HCT116 (cell line): Measurements from ENCODE around the gene LEMD1. TPM values are rescaled to one million over a fixed set of nuclear protein-coding genes. Genes with fewer than 3 reads are reported as not detected.

Experiments used
- ATAC-seq: fragments of 200-7000 bp; cut with Tn5 transposase; 2 replicates; pipeline ENCODE4 v1.9.1; 2020; ENCODE audit warnings: mild to moderate bottlenecking, moderate library complexity
- BruUV-seq: library from RNA; stranded (reverse); fragments of 400-500 nt; replicated peaks from 2 replicates; lab custom pipeline; 2021; lab: Mats Ljungman, UMichigan
- CTCF ChIA-PET: fragments of 300-600 bp; sonication (Branson Sonifier 250); formaldehyde crosslinking; loops from one replicate; lab custom pipeline; 2021; ENCODE audit warnings: antibody characterized with exemption; lab: Charles Lee
- POLR2A ChIA-PET: fragments of 300-600, 350-600 bp; sonication (Branson Sonifier 250); formaldehyde crosslinking; loops from one replicate; lab custom pipeline; 2021; ENCODE audit warnings: antibody characterized with exemption; lab: Charles Lee
- RAD21 ChIA-PET, 2 experiments: fragments of 300-600 bp; sonication (Branson Sonifier 250); formaldehyde crosslinking; loops; one replicate each; lab custom pipeline; 2023; ENCODE audit warnings: low total read pairs in 2 of 2; ENCODE audit not compliant: uncharacterized antibody in 2 of 2, unreplicated experiment in 2 of 2, low non-redundant PET in 1 of 2; lab: Charles Lee
- DNase-seq: peaks from one replicate; pipeline ENCODE4 v3.0.0-alpha.2; 2010; ENCODE audit warnings: low read depth, low spot score
- H2AFZ ChIP-seq: fragments of 200-600 bp; shearing (Covaris generic), sonication (generic); 2 replicates; pipeline ENCODE4 v1.6.1; 2017; ENCODE audit warnings: low read depth, mixed run types, mixed read lengths, antibody characterized with exemption, low read length; ENCODE audit not compliant: poor library complexity, severe bottlenecking
- H3K27ac ChIP-seq: 2 replicates; pipeline ENCODE4 v1.5.1; 2012; ENCODE audit warnings: low read depth, low read length
- H3K27me3 ChIP-seq: fragments of 200-600 bp; sonication (generic); 2 replicates; pipeline ENCODE4 v1.6.1; 2016; ENCODE audit warnings: mixed run types, low read length, mixed read lengths; ENCODE audit not compliant: insufficient read depth
- H3K36me3 ChIP-seq, 2 experiments: fragments of 200-500 bp in 1 of 2; fragments of 200-600 bp in 1 of 2; sonication (Bioruptor generic) in 1 of 2; sonication (generic) in 1 of 2; 2 replicates each; pipeline versions ENCODE4 v1.5.1 to v1.6.1; 2014 to 2016; ENCODE audit warnings: low read length in 2 of 2, inconsistent platforms in 1 of 2, mixed read lengths in 1 of 2, mixed run types in 1 of 2; ENCODE audit not compliant: insufficient read depth in 2 of 2, control insufficient read depth in 1 of 2
- H3K4me1 ChIP-seq, 2 experiments: fragments of 200-600 bp in 1 of 2; sonication (generic) in 1 of 2; 2 replicates each; pipeline versions ENCODE4 v1.5.1 to v1.6.1; 2012 to 2017; ENCODE audit warnings: low read length in 2 of 2, inconsistent platforms in 1 of 2, mild to moderate bottlenecking in 1 of 2, mixed read lengths in 1 of 2, mixed run types in 1 of 2, moderate library complexity in 1 of 2; ENCODE audit not compliant: insufficient read depth in 2 of 2, control insufficient read depth in 1 of 2
- H3K4me2 ChIP-seq: fragments of 200-600 bp; sonication (generic); 2 replicates; pipeline ENCODE4 v1.6.1; 2017; ENCODE audit warnings: mixed run types, low read length, mixed read lengths
- H3K4me3 ChIP-seq, 2 experiments: fragments of 200-600 bp in 1 of 2; sonication (generic) in 1 of 2; replicated peaks in 1 of 2; 2 replicates each; pipeline ENCODE4 v1.5.1; 2011 to 2016; ENCODE audit warnings: low read length in 2 of 2, control low read depth in 1 of 2, low read depth in 1 of 2, mild to moderate bottlenecking in 1 of 2, mixed read lengths in 1 of 2, mixed run types in 1 of 2
- H3K79me2 ChIP-seq: fragments of 200-600 bp; sonication (generic); 2 replicates; pipeline ENCODE4 v1.6.1; 2017; ENCODE audit warnings: mild to moderate bottlenecking, mixed run types, low read length, moderate library complexity, mixed read lengths; ENCODE audit not compliant: insufficient read depth
- H3K9ac ChIP-seq: fragments of 200-600 bp; sonication (generic); 2 replicates; pipeline ENCODE4 v1.6.1; 2016; ENCODE audit warnings: low read length, mixed read lengths
- H3K9me2 ChIP-seq: fragments of 200-600 bp; sonication (generic), shearing (Covaris generic); 2 replicates; pipeline ENCODE4 v1.6.1; 2017; ENCODE audit warnings: mixed run types, mild to moderate bottlenecking, moderate library complexity; ENCODE audit not compliant: insufficient read depth
- H3K9me3 ChIP-seq, 2 experiments: fragments of 200-500 bp in 1 of 2; fragments of 200-600 bp in 1 of 2; sonication (Bioruptor generic) in 1 of 2; sonication (generic) in 1 of 2; 2 replicates each; pipeline ENCODE4 v1.6.1; 2014 to 2017; ENCODE audit warnings: low read length in 2 of 2, mixed read lengths in 2 of 2, inconsistent platforms in 1 of 2, low read depth in 1 of 2, mild to moderate bottlenecking in 1 of 2, mixed run types in 1 of 2, moderate library complexity in 1 of 2; ENCODE audit not compliant: control insufficient read depth in 1 of 2, insufficient read depth in 1 of 2
- H4K20me1 ChIP-seq: fragments of 200-600 bp; sonication (generic), shearing (Covaris generic); 2 replicates; pipeline ENCODE4 v1.6.1; 2017; ENCODE audit warnings: mixed run types, mild to moderate bottlenecking, moderate library complexity; ENCODE audit not compliant: insufficient read depth
- ATF3 ChIP-seq: IDR thresholded peaks from 2 replicates; pipeline ENCODE4 v1.6.1; 2012
- CEBPB ChIP-seq: IDR thresholded peaks from 2 replicates; pipeline ENCODE4 v1.6.1; 2012; ENCODE audit warnings: low read depth
- CTCF ChIP-seq, 3 experiments: fragments of 200-600 bp in 1 of 3; sonication (generic) in 1 of 3; IDR thresholded peaks in 2 of 3; conservative IDR thresholded peaks in 1 of 3; 2 replicates each; pipeline ENCODE4 v1.5.1; 2012 to 2017; ENCODE audit warnings: low read depth in 2 of 3, low read length in 2 of 3, antibody characterized with exemption in 1 of 3, borderline replicate concordance in 1 of 3, control low read depth in 1 of 3, mild to moderate bottlenecking in 1 of 3, mixed read lengths in 1 of 3, mixed run types in 1 of 3, moderate library complexity in 1 of 3; ENCODE audit not compliant: insufficient read depth in 1 of 3
- EGR1 ChIP-seq: IDR thresholded peaks from 2 replicates; pipeline ENCODE4 v1.6.1; 2012; ENCODE audit warnings: low read depth
- JUND ChIP-seq: IDR thresholded peaks from 2 replicates; pipeline ENCODE4 v1.6.1; 2012
- MAX ChIP-seq: IDR thresholded peaks from 2 replicates; pipeline ENCODE4 v1.6.1; 2012
- RAD21 ChIP-seq: IDR thresholded peaks from 2 replicates; pipeline ENCODE4 v1.6.1; 2012; ENCODE audit warnings: low read depth, mild to moderate bottlenecking
- REST ChIP-seq: IDR thresholded peaks from 2 replicates; pipeline ENCODE4 v1.6.1; 2012; ENCODE audit warnings: low read depth
- SP1 ChIP-seq: IDR thresholded peaks from 2 replicates; pipeline ENCODE4 v1.6.1; 2012; ENCODE audit warnings: low read depth
- SRF ChIP-seq: IDR thresholded peaks from 2 replicates; pipeline ENCODE4 v1.6.1; 2012; ENCODE audit warnings: low read depth
- ZNF274 ChIP-seq: fragments of 200-500 bp; sonication (Bioruptor generic); IDR thresholded peaks from 2 replicates; pipeline ENCODE4 v1.6.1; 2014; ENCODE audit warnings: mild to moderate bottlenecking, low read depth, low read length, inconsistent platforms
- intact Hi-C: fragments of 100-400 bp; cut with micrococcal nuclease; formaldehyde crosslinking; loops from 2 replicates; pipeline ENCODE4 v1.10.0; 2022
- total RNA-seq: library from RNA; stranded (reverse); gene quantifications from one replicate; pipeline ENCODE4 v1.2.1, GENCODE V29; 2021; ENCODE audit not compliant: unreplicated experiment
- TF ChIP-seq, protein P1 (sequence below): IDR thresholded peaks from 2 replicates; pipeline ENCODE4 v1.6.1; 2011; ENCODE audit warnings: mild to moderate bottlenecking, low read length, moderate library complexity; ENCODE audit not compliant: insufficient replicate concordance; ENCODE audit errors: extremely low read depth

The LEMD1 gene
- total RNA-seq, 1 experiment from 2014 or later, result 11.9 TPM

DNA sequence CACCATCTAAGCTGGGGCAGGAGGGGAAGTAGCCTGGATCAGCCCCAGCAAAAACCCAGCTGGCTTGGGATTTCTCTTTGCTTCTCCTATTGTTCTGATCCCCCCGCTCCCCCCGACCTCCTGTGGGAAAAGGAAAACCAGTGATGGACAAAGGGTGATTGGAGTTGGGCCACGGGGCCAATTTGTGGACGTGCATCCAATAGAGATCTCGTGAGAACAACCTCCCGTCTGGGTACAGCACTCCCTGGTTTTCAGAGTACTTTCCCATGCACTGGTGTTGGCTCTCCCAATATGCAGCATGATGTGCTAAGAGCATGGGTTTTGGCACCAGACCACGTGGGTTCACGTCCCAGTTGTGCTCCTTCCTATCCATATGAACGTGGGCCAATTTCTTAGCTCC lies 25.0 kb upstream of the LEMD1 start:
- ChIA-PET POLR2A (no interaction called here), CTCF (no interaction called here), RAD21 (no interaction called here)
- Histone ChIP-seq H4K20me1 (no peaks in the 10 kb centered on the region), H3K27ac (no peak overlapping the region), H3K79me2 (peaks cover 29% of the 10 kb centered on the region), H3K36me3 (peaks cover 0 to 8% of the 10 kb centered on the region in 2 experiments; a peak in 1 of 4 replicates), H3K9me3 (no peaks in the 10 kb centered on the region), H3K4me1 (peaks cover 67 to 97% of the 10 kb centered on the region in 2 experiments), H2AFZ (no peak overlapping the region), H3K9ac (no peak overlapping the region), H3K9me2 (no peaks in the 10 kb centered on the region), H3K27me3 (no peaks in the 10 kb centered on the region), H3K4me3 (no peak overlapping the region), H3K4me2 (peak overlapping the region; percentile 90)
- ATAC-seq (no peak), DNase-seq (no peak)
- intact Hi-C loops, result no loop called here
- no TSS peak for BruUV-seq
- TF ChIP-seq, protein P1, sequence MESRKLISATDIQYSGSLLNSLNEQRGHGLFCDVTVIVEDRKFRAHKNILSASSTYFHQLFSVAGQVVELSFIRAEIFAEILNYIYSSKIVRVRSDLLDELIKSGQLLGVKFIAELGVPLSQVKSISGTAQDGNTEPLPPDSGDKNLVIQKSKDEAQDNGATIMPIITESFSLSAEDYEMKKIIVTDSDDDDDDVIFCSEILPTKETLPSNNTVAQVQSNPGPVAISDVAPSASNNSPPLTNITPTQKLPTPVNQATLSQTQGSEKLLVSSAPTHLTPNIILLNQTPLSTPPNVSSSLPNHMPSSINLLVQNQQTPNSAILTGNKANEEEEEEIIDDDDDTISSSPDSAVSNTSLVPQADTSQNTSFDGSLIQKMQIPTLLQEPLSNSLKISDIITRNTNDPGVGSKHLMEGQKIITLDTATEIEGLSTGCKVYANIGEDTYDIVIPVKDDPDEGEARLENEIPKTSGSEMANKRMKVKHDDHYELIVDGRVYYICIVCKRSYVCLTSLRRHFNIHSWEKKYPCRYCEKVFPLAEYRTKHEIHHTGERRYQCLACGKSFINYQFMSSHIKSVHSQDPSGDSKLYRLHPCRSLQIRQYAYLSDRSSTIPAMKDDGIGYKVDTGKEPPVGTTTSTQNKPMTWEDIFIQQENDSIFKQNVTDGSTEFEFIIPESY, result no peak

DNA sequence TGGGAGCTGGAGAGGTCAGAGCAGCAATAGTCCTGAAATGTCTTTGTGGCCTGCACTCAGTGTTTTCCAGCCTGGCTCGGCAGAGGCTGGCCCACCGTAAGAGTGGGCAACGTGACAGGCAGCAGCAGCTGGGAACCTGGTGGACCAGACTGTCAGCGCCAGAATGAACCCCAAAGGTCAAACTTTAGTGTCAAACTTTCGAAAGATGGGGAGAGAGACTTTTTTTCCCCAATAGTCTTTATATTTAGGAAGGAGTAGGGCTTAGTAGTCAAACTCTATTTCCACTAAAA lies 23.7 kb upstream of the LEMD1 start:
- H3K4me2 ChIP-seq, result no peak overlapping the region
- BruUV-seq, result no TSS peak
- POLR2A ChIA-PET, result no interaction called here
- intact Hi-C loops, result no loop called here
- no peak overlapping the region for H3K4me3 ChIP-seq
- peaks cover 0 to 8% of the 10 kb centered on the region in 2 experiments; a peak in 1 of 4 replicates for H3K36me3 ChIP-seq
- CTCF ChIA-PET, result interaction anchor here (1.2 kb wide), 1 partner anchor 15 kb away, joined by 6 read pairs; no protein-coding TSS in a partner anchor
- H4K20me1 ChIP-seq, result no peaks in the 10 kb centered on the region
- RAD21 ChIA-PET, result no interaction called here
- no peak overlapping the region for H3K9ac ChIP-seq
- H3K9me2 ChIP-seq, result no peaks in the 10 kb centered on the region
- peaks cover 66 to 97% of the 10 kb centered on the region in 2 experiments for H3K4me1 ChIP-seq
- no peaks in the 10 kb centered on the region for H3K9me3 ChIP-seq
- ATAC-seq (no peak), DNase-seq (no peak)
- TF ChIP-seq CEBPB (no peak), ATF3 (no peak), SP1 (no peak), ZNF274 (no peak), MAX (no peak), RAD21 (no peak), EGR1 (no peak), SRF (no peak), REST (no peak), CTCF (IDR thresholded peaks at IDR 0.05 in 2 of 3, conservative IDR thresholded peaks at IDR 0.05 in 1 of 3; ENCODE audit: borderline replicate concordance in 1 of 3, insufficient read depth in 1 of 3, low read depth in 2 of 3, low read length in 2 of 3) (no peak), JUND (no peak)
- H2AFZ ChIP-seq, result no peak overlapping the region
- no peak overlapping the region for H3K27ac ChIP-seq
- no peaks in the 10 kb centered on the region for H3K27me3 ChIP-seq
- H3K79me2 ChIP-seq, result peaks cover 29% of the 10 kb centered on the region
